GM18519 (cell line): Measurements from ENCODE around the gene ZNF239.
"Not testable (repeated sequence)": the region's sequence is repeated elsewhere in the genome, so short reads cannot be mapped to it uniquely, and the experiment has no call there.

Experiments used
- ATAC-seq: cut with Tn5 transposase; IDR thresholded peaks from one replicate; pipeline ENCODE4 v1.9.1; 2021; ENCODE audit warnings: mild to moderate bottlenecking, moderate library complexity; ENCODE audit not compliant: unreplicated experiment, low FRiP score

Gene ZNF239

DNA sequence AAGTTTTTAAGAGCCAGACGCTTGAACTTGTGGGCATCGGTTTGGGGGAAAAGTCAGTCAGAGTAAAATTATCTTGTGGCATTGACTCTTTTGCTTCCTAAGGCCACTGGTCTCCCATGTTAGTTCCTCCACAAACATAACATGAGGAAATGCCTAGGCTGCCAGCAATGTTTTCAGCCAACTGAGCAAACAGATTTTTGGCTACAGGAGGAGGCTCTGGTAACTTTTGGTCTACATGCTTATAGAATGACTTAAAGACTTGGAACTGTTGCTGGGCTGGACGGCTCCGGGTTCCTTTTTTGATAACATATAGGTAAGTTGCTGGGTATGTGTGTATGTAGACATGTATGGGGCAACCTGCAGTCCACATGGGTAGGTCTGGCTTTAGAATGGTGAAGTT, 9.6 kb upstream of the ZNF239 start:
- ATAC-seq: no peak

DNA sequence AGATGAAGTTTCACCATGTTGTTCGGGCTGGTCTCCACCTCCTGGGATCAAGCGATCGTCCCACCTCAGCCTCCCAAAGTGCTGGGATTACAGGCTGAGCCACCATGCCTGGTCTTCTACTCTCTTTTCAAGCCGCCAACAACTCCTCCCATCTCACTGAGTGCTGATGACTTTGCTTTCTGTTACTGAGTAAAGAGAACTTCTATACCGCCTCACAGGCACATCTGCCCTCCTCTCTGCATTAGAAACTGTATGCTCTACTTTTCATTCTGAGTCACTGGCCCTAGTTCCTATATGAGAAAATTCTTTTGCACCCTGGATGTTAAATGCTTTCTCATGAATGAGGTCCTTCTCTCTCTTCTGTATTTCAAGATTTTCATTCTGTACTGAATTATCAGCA, 2.2 kb upstream of the ZNF239 start:
- ATAC-seq: no peak

DNA sequence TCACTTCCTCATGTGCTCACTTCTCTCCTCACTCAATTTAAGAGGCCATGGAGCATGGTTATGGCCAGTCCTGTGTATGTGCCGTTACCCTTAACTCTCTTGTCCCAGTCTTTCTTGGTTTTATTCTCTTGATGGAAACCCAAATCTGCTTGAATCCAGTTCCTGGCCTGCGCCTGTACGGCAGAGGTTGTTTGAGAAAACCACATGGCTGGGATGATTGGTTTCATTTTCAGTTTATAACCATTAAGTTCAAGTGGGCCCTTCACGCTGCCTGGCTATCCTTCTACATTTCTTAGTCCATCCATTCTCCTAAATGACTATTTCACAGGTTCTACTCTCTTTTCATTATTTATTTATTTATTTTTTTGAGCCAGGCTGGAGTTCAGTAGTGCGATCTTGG, 1.6 kb upstream of the ZNF239 start:
- ATAC-seq: no peak

DNA sequence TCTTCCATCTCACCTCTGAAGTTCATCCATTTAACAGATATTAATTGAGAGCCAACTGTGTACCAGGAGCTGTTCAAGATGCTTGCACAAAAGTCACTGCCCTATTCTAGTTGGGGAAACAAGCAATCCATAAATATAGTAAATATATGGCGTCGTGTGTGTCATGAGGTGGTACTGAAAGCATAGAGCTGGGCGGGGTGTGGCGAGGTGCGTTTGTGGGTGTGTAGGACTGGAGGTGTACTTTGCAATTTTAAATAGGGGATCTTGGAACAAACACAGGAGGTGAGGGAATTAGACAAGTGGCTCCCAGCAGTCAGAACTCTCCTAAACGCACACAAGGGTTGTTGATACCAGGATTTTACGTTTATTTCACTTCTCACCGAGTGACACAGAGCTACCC, 490 bp upstream of the ZNF239 start:
- ATAC-seq: no peak

DNA sequence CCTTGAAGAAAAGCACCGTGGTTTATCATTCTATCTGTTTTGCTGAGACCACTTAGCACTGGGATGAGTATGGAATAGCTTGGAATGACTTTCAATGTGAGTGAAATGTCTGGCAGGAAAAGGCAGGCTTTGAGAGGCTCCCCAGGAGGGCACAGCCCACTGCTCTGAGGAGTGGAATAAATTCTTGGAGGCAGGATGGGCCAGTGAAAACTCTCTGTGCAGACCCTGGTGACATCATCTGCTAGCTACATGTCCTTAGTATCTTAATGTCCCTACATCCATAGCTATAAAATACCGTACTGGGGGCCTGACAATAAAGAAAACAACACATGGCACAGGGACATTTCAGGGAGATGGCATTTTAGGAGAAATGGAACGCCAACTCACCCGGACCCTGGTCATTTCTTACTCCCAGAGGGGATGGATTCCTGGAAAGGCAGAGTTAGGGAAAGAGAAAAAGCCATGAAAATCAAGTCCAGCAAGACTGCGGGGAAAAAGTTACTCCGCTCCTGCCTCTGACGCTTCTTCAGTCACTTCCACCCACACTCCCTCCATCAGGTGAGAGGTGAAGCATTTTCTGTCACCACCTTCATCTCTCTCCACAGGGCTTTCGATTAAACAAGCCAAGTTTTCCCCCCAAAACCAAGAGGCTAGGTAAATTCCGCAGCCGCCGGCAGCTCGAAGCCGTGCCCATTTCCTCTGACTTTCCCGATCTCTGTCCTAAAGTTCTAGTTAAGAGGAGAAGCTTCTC, 991 bp downstream of the ZNF239 start:
- ATAC-seq: no peak

DNA sequence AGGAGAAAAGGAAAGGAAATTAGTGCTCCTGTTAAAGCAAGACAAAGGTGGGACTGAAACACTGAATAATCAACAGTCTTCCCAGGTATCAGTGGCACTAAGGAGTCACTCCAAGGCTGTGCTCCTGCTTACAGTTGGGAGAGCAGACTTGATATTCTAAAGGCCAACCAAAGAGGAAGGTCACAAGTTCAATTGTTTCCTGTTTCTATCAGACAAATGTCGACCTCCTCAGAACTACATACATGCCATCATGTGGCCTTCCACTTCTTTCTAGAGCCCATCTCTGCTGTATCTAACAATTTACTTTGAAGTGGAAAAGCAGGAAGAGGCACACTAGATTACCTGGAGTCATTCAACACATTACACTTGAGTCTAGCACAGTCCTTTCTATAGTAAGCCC, 3.4 kb downstream of the ZNF239 start:
- ATAC-seq: no peak

DNA sequence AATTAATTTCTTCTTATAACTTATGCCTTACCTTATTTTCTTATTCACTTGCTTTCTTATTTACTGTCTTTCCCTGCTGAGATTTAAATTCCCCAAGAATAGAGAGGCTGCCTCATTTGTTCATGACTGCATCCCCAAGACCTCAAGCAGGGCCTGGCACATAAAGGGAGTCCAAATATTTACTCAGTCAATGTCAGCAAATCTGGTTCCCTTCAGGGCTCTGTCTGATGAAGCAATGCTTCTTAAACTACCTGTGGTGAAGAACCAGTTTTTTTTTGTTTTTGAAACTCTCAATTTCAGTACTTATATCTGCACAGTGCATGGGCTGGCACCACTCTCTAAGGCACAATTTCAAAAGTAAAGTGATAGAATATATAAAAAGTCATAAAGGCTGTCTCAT, 4.7 kb downstream of the ZNF239 start:
- no peak for ATAC-seq

DNA sequence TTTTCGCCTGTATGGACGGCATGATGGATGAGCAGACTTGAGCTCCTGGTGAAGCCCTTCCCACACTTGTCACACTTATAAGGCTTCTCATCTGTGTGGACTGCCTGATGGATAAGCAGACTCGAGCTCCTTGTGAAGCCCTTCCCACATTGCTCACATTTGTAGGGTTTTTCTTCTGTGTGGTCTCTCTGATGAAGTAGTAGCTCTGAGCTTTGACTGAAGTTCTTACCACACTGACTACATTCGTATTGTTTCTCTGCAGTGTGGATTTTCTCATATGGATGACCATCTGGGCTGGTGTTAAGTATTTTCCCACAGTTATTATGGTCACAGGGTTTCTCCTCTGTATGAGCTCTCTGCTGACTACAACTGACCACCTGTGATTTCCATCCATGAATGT, 17.2 kb downstream of the ZNF239 start:
- no peak for ATAC-seq

DNA sequence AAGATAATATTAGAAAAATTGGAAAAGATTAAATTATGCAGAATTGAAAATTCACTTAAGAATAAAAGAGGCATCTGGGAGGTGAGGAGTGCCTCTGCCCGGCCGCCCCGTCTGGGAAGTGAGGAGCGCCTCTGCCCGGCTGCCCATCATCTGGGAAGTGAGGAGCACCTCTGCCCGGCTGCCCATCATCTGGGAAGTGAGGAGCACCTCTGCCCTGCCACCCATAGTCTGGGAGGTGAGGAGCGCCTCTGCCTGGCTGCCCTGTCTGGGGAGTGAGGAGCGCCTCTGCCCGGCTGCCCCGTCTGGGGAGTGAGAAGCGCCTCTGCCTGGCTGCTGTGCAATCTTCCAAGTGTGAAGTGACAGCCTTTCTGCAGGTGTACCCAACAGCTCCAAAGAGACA, 30.7 kb downstream of the ZNF239 start:
- not testable (repeated sequence) for ATAC-seq

DNA sequence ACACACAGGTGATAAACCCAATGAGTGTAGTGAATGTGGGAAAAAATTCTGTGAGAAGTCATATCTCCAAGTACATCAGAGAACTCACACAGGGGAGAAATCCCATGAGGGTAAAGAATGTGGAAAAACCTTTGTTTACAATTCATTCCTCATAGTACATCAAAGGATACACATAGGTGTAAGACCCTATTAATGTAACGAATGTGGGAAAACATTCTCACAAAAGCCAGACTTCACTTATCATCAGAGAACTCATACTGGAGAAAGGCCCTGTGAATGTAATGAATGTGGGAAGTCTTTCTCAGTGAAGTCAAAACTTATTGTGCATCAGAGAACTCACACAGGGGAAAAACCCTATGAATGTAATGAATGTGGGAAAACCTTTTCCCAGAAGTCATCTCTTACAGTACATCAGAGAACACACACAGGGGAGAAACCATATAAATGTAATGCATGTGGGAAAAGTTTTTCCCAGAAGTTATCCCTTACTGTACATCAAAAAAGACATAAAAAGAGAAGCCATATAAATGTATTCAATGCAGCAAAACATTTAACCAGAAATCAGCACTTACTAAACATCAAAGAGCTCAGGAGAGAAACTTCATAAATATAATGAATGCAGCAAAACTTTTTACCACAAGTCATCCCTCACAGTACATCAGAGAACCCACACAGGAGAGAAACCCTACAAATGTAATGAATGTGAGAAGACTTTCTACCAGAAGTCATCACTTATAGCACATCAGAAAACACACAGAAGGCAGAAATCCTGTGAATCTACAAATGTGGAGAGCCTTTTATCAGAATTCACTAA, 49.8 kb downstream of the ZNF239 start:
- no peak for ATAC-seq
